Sigmoid colon (tissue), 4 donors: ENCODE measurements around the gene CAST.

Experiments used
- CTCF ChIP-seq, 4 experiments: fragments of 450-650 bp in 3 of 4; fragments of 200-600 bp in 1 of 4; IDR thresholded peaks; one replicate each; pipeline ENCODE4 v1.5.1; 2016 to 2019; ENCODE audit warnings: antibody characterized with exemption in 4 of 4, mild to moderate bottlenecking in 3 of 4, moderate library complexity in 2 of 4
- POLR2A ChIP-seq, 2 donors: fragments of 450-650 bp; IDR thresholded peaks; one replicate each; pipeline ENCODE4 v1.6.1; 2016; ENCODE audit warnings: antibody characterized with exemption in 2 of 2, mild to moderate bottlenecking in 2 of 2, moderate library complexity in 2 of 2
- POLR2AphosphoS5 ChIP-seq, 4 donors: sonication (generic); formaldehyde crosslinking; IDR thresholded peaks; one replicate each; pipeline ENCODE4 v1.6.1; 2017; ENCODE audit warnings: antibody characterized with exemption in 4 of 4

- TF ChIP-seq POLR2A (IDR thresholded peaks at IDR 0.05) (no peak), CTCF (IDR thresholded peaks at IDR 0.05) (peak in 3 of 4 experiments; percentile 25 to 55 (median 37)), POLR2AphosphoS5 (IDR thresholded peaks at IDR 0.05) (no peak)
Measured at GRCh38 chr5:96752341-96753016, 90.3 kb downstream of the CAST start.
